Lower lobe of right lung (tissue), 2 donors: ENCODE measurements around the gene MAMSTR. TPM values are rescaled to one million over a fixed set of nuclear protein-coding genes. Genes with fewer than 3 reads are reported as not detected.
"Not testable (repeated sequence)": the region's sequence is repeated elsewhere in the genome, so short reads cannot be mapped to it uniquely, and the experiment has no call there.

Experiments
- ATAC-seq, 2 donors: fragments of 200-7000 bp; cut with Tn5 transposase; one replicate each; pipeline ENCODE4 v1.9.1; 2020 to 2022; ENCODE audit warnings: mild to moderate bottlenecking in 2 of 2, moderate library complexity in 2 of 2
- DNase-seq: peaks from one replicate; pipeline ENCODE4 v3.0.0-alpha.2; 2020
- H3K27ac ChIP-seq: fragments of 200-600 bp; one replicate; pipeline ENCODE4 v1.8.0; 2022
- H3K27me3 ChIP-seq: fragments of 200-600 bp; one replicate; pipeline ENCODE4 v1.8.0; 2022; ENCODE audit warnings: low read depth
- H3K36me3 ChIP-seq: fragments of 200-600 bp; one replicate; pipeline ENCODE4 v1.8.0; 2022; ENCODE audit warnings: mild to moderate bottlenecking
- H3K4me1 ChIP-seq: fragments of 200-600 bp; one replicate; pipeline ENCODE4 v1.8.0; 2022
- H3K4me3 ChIP-seq: fragments of 200-600 bp; one replicate; pipeline ENCODE4 v1.8.0; 2022; ENCODE audit warnings: mild to moderate bottlenecking
- H3K9me3 ChIP-seq: fragments of 200-600 bp; one replicate; pipeline ENCODE4 v1.8.0; 2022
- CTCF ChIP-seq: fragments of 200-600 bp; IDR thresholded peaks from one replicate; pipeline ENCODE4 v1.8.0; 2022; ENCODE audit warnings: antibody characterized with exemption, mild to moderate bottlenecking
- intact Hi-C: fragments of 100-400 bp; cut with DNase I; formaldehyde crosslinking; loops from one replicate; pipeline ENCODE4 v1.11.0; 2022
- total RNA-seq: library from RNA; stranded (reverse); fragmentation: NEBNext Ultra II Directional; extraction: Animal tissue kit (Norgen Biotek cat#: 25700); gene quantifications from one replicate; pipeline ENCODE4 v1.2.1, GENCODE V29; 2021
- donor health status: DM: no; HTN: yes; CAD: no; lungs with severe emphysema.

MAMSTR gene
- total RNA-seq, 1 donor from 2014 or later = 1.5 TPM

GRCh38 chr19:48718711-48719231, 754 bp downstream of the MAMSTR start:
- peaks cover 16% of the 10 kb centered on the region for H3K36me3 ChIP-seq
- no peak overlapping the region for H3K27ac ChIP-seq
- ATAC-seq (no peak), DNase-seq (no peak)
- no peaks in the 10 kb centered on the region for H3K9me3 ChIP-seq
- intact Hi-C loops = no loop called here
- H3K4me1 ChIP-seq = peaks cover 59% of the 10 kb centered on the region
- no peaks in the 10 kb centered on the region for H3K27me3 ChIP-seq
- TF ChIP-seq CTCF = no peak
- no peak overlapping the region for H3K4me3 ChIP-seq

- H3K4me1 ChIP-seq = peaks cover 60% of the 10 kb centered on the region
- ATAC-seq, intact Hi-C loops: not testable (repeated sequence)
Measured at GRCh38 chr19:48718106-48718505, 1.4 kb downstream of the MAMSTR start.

GRCh38 chr19:48716562-48717291, 2.8 kb downstream of the MAMSTR start:
- Histone ChIP-seq H3K36me3 (peaks cover 3% of the 10 kb centered on the region), H3K27ac (peak overlapping the region; percentile 43), H3K4me3 (peak overlapping the region; percentile 38), H3K9me3 (no peaks in the 10 kb centered on the region), H3K4me1 (peaks cover 54% of the 10 kb centered on the region), H3K27me3 (no peaks in the 10 kb centered on the region)
- ATAC-seq (no peak), DNase-seq (peak; percentile 52)
- no peak for TF ChIP-seq CTCF
- intact Hi-C loops = no loop called here

More at GRCh38 chr19:48718106-48718505, 1.4 kb downstream of the MAMSTR start:
- H3K9me3 ChIP-seq, H3K4me3 ChIP-seq, H3K27me3 ChIP-seq, H3K27ac ChIP-seq, DNase-seq: not testable (repeated sequence)
- peaks cover 12% of the 10 kb centered on the region for H3K36me3 ChIP-seq

GRCh38 chr19:48715681-48716171, 3.8 kb downstream of the MAMSTR start:
- no peak for ATAC-seq
- no peak for DNase-seq
- Histone ChIP-seq H3K36me3 (no peaks in the 10 kb centered on the region), H3K4me3 (peak overlapping the region; percentile 38), H3K27ac (peak overlapping the region; percentile 41), H3K27me3 (no peaks in the 10 kb centered on the region), H3K9me3 (no peaks in the 10 kb centered on the region), H3K4me1 (peaks cover 45% of the 10 kb centered on the region)
- TF ChIP-seq CTCF = no peak
- intact Hi-C loops = no loop called here

- peaks cover 45% of the 10 kb centered on the region for H3K4me1 ChIP-seq
- intact Hi-C loops = no loop called here
- TF ChIP-seq CTCF = no peak
- H3K4me3 ChIP-seq = peak overlapping the region; percentile 81
- DNase-seq (peak; percentile 49), ATAC-seq (no peak)
- H3K9me3 ChIP-seq = no peaks in the 10 kb centered on the region
- peak overlapping the region; percentile 82 for H3K27ac ChIP-seq
- H3K27me3 ChIP-seq = no peaks in the 10 kb centered on the region
- no peaks in the 10 kb centered on the region for H3K36me3 ChIP-seq
Measured at GRCh38 chr19:48714759-48715675, 4.5 kb downstream of the MAMSTR start.
